ENCODE data around the gene LAMB2. TPM values are rescaled to one million over a fixed set of nuclear protein-coding genes. Genes with fewer than 3 reads are reported as not detected.

The LAMB2 gene
- total RNA-seq, 1 experiment from 2014 or later: 118 TPM

GRCh38 chr3:49111347-49111746 is 21.5 kb downstream of the LAMB2 start:
- no peak overlapping the region for H3K27ac Mint-ChIP-seq
- no peak overlapping the region for H3K4me3 Mint-ChIP-seq
- DNase-seq (ENCODE audit: low spot score) (no peak), ATAC-seq (no peak)
- H3K4me1 Mint-ChIP-seq: no peaks in the 10 kb centered on the region
- CTCF ChIA-PET: interaction anchor here (1.0 kb wide), 1 partner anchor 21 kb away, joined by 3 read pairs; the partner anchor contains the start of gene LAMB2
- H3K9me3 Mint-ChIP-seq: no peaks in the 10 kb centered on the region
- H3K27me3 Mint-ChIP-seq (ENCODE audit: low read depth): no peaks in the 10 kb centered on the region
- POLR2A ChIA-PET: no interaction called here
- H3K36me3 Mint-ChIP-seq: peaks cover 43% of the 10 kb centered on the region
- TF ChIP-seq ARID4B (CRISPR knock-in tag; IDR thresholded peaks at IDR 0.05; ENCODE audit: borderline replicate concordance) (no peak), NFATC4 (CRISPR knock-in tag; IDR thresholded peaks at IDR 0.05) (no peak), FOXP4 (CRISPR knock-in tag; IDR thresholded peaks at IDR 0.05) (no peak), CTCF (IDR thresholded peaks at IDR 0.05) (no peak), ZNF416 (CRISPR knock-in tag; IDR thresholded peaks at IDR 0.05) (no peak), NFYB (CRISPR knock-in tag; conservative IDR thresholded peaks at IDR 0.05; ENCODE audit: low read depth) (no peak), ZNF219 (CRISPR knock-in tag; IDR thresholded peaks at IDR 0.05; ENCODE audit: borderline replicate concordance) (no peak), FOXP1 (CRISPR knock-in tag; IDR thresholded peaks at IDR 0.05; ENCODE audit: borderline replicate concordance) (no peak), ZNF263 (CRISPR knock-in tag; IDR thresholded peaks at IDR 0.05; ENCODE audit: low read depth) (no peak), OVOL2 (CRISPR knock-in tag; IDR thresholded peaks at IDR 0.05; ENCODE audit: borderline replicate concordance) (no peak), E2F1 (CRISPR knock-in tag; IDR thresholded peaks at IDR 0.05) (no peak), ZBTB43 (CRISPR knock-in tag; IDR thresholded peaks at IDR 0.05) (no peak), USF1 (CRISPR knock-in tag; IDR thresholded peaks at IDR 0.05) (no peak), USF2 (CRISPR knock-in tag; IDR thresholded peaks at IDR 0.05) (no peak), AR (CRISPR knock-in tag; IDR thresholded peaks at IDR 0.05) (no peak), ZNF532 (CRISPR knock-in tag; IDR thresholded peaks at IDR 0.05; ENCODE audit: borderline replicate concordance) (no peak), JUN (CRISPR knock-in tag; IDR thresholded peaks at IDR 0.05) (no peak)
